Epithelial cell of proximal tubule (primary cell): ENCODE measurements around the gene ZBTB38. TPM values are rescaled to one million over a fixed set of nuclear protein-coding genes. Genes with fewer than 3 reads are reported as not detected.

Source experiments
- DNase-seq: peaks from one replicate; pipeline ENCODE4 v3.0.0-alpha.2; 2011; ENCODE audit warnings: low read depth
- H3K4me3 ChIP-seq: 2 replicates; pipeline ENCODE4 v1.5.1; 2011; ENCODE audit warnings: low read depth, mild to moderate bottlenecking, low read length
- total RNA-seq: library from RNA; depleted of rRNA; stranded (reverse); fragments of >200 nt; gene quantifications from 2 replicates; pipeline ENCODE4 v1.2.3, GENCODE V29; 2015
- TF ChIP-seq, protein P1 (sequence below): conservative IDR thresholded peaks from 2 replicates; pipeline ENCODE4 v1.5.1; 2012; ENCODE audit warnings: low read depth, mild to moderate bottlenecking, low read length

The ZBTB38 gene
- total RNA-seq, 1 donor from 2014 or later = 51.5 TPM

DNA sequence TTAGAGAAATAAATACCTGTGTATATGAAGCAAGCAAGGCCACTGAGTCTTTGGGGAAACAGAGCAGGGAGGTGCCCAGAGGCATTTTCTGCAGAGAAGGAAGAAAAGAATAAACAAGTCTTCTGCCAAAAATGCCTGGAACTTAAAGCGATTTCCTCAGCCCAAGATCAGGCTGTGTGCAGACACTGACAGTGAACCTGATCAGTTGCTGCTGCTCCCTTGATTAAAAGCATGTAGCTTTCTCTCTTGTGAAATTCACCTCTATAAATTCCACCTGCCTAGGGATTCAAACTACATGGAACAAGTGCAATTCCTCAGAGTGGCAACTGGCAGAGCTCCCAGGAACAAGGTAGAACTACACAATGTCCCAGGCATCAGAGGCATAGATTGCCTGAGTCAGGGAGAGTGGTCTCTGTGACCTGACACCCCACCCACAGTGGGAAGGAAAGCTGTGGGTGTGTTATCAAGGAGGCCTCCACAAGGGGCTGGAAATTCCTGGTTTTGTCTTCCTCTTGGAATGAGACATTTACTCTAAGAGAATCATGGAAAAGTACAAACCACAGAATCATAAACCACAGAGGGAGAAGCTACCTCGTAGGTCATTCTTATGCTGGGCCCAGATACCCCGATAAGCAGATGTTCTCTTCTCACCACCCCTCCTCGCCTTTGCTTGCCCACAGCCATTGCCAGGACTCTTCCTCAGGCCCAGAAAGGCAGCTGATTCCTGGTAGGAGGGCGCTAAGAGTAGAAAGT is 1.8 kb upstream of the ZBTB38 start:
- no peak overlapping the region for H3K4me3 ChIP-seq

DNA sequence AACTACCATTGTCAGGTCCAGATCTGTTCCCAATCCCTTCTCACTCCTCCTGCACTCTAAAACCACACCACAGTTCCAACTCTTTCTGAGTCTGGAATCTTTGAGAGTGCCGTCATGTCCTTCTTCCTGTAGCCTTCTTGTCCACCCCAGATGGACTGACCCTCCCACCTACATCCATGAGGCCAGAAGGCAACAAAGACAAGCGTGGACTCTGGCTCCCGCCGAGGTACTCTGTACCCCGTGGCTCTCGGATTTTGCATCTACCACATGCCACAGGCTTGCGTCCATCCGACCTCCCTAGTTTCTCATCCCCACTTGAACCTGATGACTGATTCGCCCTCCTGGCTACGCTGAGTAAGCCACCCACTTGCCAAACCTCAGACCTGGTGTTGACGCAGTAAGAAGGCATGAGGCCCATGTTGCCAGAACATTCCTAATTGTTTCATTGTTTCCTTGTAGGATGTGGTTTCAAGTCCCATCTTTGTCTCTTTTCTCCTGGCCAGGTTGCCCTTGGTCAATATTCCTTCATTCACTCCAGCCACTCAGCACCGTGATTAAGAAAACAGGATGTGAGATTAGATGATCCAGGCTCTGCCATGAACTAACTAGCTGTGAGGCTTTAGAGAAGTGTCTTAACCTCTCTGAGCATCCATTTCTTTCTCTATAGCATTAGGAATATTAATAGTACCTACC is 1.1 kb upstream of the ZBTB38 start:
- TF ChIP-seq, protein P1, sequence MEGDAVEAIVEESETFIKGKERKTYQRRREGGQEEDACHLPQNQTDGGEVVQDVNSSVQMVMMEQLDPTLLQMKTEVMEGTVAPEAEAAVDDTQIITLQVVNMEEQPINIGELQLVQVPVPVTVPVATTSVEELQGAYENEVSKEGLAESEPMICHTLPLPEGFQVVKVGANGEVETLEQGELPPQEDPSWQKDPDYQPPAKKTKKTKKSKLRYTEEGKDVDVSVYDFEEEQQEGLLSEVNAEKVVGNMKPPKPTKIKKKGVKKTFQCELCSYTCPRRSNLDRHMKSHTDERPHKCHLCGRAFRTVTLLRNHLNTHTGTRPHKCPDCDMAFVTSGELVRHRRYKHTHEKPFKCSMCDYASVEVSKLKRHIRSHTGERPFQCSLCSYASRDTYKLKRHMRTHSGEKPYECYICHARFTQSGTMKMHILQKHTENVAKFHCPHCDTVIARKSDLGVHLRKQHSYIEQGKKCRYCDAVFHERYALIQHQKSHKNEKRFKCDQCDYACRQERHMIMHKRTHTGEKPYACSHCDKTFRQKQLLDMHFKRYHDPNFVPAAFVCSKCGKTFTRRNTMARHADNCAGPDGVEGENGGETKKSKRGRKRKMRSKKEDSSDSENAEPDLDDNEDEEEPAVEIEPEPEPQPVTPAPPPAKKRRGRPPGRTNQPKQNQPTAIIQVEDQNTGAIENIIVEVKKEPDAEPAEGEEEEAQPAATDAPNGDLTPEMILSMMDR = no peak
- peak; percentile 94 for DNase-seq
- no peak overlapping the region for H3K4me3 ChIP-seq

More for the DNA sequence above, 1.8 kb upstream of the ZBTB38 start:
- DNase-seq = peak; percentile 64
- TF ChIP-seq, protein P1 = peak; percentile 19

DNA sequence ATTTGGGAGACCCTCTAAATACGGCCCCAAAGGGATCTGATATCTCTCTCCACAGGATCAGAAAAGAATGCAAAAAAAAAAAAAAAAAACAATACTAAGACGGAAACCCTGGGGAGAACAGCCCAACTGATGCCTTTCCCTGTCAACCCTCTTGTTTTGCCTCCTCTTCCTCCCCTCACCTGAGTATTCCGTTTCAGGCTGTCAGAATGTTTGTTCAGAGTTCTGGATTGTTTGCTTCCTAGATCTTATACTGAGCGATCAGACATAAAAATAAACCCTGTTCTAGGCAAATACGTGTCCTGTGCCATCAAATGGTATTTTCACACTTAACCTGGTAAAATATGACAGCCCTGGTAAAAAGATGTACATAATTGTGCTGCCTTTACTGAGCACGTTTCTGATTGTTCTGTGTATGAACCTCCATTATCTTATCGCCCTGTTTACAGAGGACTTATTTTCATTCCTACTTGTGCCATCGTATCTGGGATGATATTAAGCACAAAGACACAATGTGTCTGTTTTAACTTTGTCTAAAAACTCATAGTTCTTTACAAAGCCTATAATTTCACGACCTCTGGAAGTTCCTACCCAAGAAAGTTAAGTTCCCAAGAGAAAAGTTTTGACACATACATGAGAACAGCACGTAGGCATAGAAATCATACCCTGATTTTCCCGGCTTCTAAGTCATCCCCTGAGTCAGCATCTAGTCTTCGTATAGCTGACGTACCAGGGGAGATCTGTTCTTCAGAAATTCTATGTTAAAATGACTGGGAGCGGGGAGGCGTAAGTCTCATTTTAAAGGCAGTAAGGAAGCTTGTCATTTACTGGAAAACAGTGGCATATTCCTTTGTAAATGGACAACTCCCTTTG is 856 bp downstream of the ZBTB38 start:
- TF ChIP-seq, protein P1 = no peak
- no peak for DNase-seq
- peak overlapping the region; percentile 19 for H3K4me3 ChIP-seq

DNA sequence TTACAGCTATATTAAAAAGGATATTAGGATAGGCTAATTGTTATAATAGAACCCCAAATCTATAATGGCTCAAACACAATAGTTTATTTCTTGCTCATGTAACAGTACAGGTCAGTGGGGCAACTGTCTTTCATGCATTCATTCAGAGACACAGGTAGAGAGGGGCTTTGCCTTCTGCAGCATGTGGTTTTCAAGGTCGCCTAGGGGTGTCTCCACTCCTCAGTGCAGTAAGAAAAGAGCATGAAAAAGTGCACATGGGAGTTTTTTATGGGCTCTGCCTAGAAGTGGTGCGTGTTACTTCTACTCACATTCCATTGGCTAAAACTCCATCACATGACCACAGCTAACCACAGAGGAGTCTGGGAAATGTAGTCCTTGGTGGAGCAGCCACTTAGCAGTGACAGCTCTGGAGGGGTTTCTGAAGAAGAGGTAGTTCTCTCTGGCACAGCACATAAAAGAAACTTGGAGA is 1.8 kb downstream of the ZBTB38 start:
- no peak for DNase-seq
- no peak overlapping the region for H3K4me3 ChIP-seq
- TF ChIP-seq, protein P1 = no peak

DNA sequence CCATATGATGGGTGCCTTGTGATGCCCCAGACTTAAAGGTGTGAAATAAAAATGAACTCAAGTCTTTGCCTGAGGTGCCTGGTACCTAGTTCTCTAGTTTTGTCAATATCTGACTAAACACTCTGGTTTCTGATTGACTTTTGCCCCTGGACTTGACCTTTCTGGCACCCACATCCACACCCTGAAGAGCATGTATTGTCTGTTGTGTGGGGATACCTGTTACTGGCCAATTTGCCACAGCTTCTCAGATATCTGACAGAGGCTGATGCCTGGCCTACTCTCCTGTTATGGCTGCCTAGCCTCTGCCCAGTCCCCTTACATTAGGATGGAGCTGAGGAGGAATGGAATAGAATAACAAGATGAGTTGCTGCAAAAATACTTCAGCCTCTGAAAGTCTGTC is 3.6 kb downstream of the ZBTB38 start:
- no peak for DNase-seq
- TF ChIP-seq, protein P1 = no peak

DNA sequence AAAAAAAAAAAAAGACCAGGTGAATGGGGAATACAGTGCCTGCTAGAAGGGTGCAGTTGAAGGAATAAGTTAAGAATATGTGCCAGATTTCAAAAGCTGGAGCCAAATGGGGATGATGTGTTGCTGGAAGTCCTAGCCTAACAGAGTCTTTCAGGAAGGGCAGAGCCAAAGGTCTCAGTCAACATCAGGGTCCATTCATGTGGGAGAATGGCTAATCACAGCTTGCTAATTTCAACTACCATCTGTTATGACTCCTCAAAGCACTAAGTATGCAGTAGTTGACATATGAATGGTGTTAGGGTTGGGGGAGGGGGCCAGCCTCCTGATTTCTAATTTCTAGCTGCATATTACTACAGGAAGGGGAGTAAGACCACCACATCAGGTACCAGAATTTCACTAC is 4.4 kb downstream of the ZBTB38 start:
- no peak overlapping the region for H3K4me3 ChIP-seq
- TF ChIP-seq, protein P1 = no peak
- no peak for DNase-seq

More for the DNA sequence above, 3.6 kb downstream of the ZBTB38 start:
- no peak overlapping the region for H3K4me3 ChIP-seq
